ENCODE measurements around the gene PDHA1. TPM values are rescaled to one million over a fixed set of nuclear protein-coding genes. Genes with fewer than 3 reads are reported as not detected.
A peak's percentile ranks its signal among the peaks of the same experiment; 100 is the strongest.

The PDHA1 gene
- total and polyA plus RNA-seq, 4 donors, result 93.7 to 125 (median 108) TPM

- WGBS, 2 donors, result 90 to 97% methylated on average over 11 to 12 of the region's 12 CpGs
- no peak for TF ChIP-seq CTCF (IDR thresholded peaks at IDR 0.05; ENCODE audit: control extremely low read depth, extremely low read depth)
- Histone ChIP-seq H3K9me3 (ENCODE audit: control insufficient read depth in 4 of 4, insufficient read depth in 3 of 4, low read length in 3 of 4) (peaks cover 0 to 4% (median 0%) of the 10 kb centered on the region in 4 donors), H3K27ac (ENCODE audit: low read depth in 1 of 2, low read length in 1 of 2) (no peak overlapping the region), H3K9ac (ENCODE audit: insufficient read depth in 1 of 2, low read length in 2 of 2) (no peak overlapping the region), H3K27me3 (ENCODE audit: control insufficient read depth in 3 of 3, insufficient read depth in 3 of 3, low read length in 2 of 3) (no peaks in the 10 kb centered on the region), H3K36me3 (ENCODE audit: control insufficient read depth in 4 of 4, insufficient read depth in 4 of 4, low read length in 4 of 4) (no peaks in the 10 kb centered on the region), H3K4me3 (no peak overlapping the region), H3K4me1 (ENCODE audit: control insufficient read depth in 5 of 5, insufficient read depth in 5 of 5, low read length in 5 of 5) (no peaks in the 10 kb centered on the region)
- DNase-seq (no peak), ATAC-seq (ENCODE audit: insufficient read depth, low FRiP score) (no peak)
Measured at GRCh38 chrX:19377799-19378198, 34.1 kb downstream of the PDHA1 start.

GRCh38 chrX:19381326-19381725 lies 37.6 kb downstream of the PDHA1 start:
- no peak for TF ChIP-seq CTCF (IDR thresholded peaks at IDR 0.05; ENCODE audit: control extremely low read depth, extremely low read depth)
- H3K36me3 ChIP-seq (ENCODE audit: control insufficient read depth in 4 of 4, insufficient read depth in 4 of 4, low read length in 4 of 4), result no peaks in the 10 kb centered on the region
- H3K4me3 ChIP-seq, result no peak overlapping the region
- no peak overlapping the region for H3K9ac ChIP-seq (ENCODE audit: insufficient read depth in 1 of 2, low read length in 2 of 2)
- peaks cover 0 to 2% (median 0%) of the 10 kb centered on the region in 3 donors for H3K27me3 ChIP-seq (ENCODE audit: control insufficient read depth in 3 of 3, insufficient read depth in 3 of 3, low read length in 2 of 3)
- no peaks in the 10 kb centered on the region for H3K4me1 ChIP-seq (ENCODE audit: control insufficient read depth in 5 of 5, insufficient read depth in 5 of 5, low read length in 5 of 5)
- DNase-seq (no peak), ATAC-seq (ENCODE audit: insufficient read depth, low FRiP score) (no peak)
- WGBS, 2 donors, result 89 to 98% methylated on average over 8 to 9 of the region's 9 CpGs
- peaks cover 0 to 2% (median 0%) of the 10 kb centered on the region in 4 donors for H3K9me3 ChIP-seq (ENCODE audit: control insufficient read depth in 4 of 4, insufficient read depth in 3 of 4, low read length in 3 of 4)
- no peak overlapping the region for H3K27ac ChIP-seq (ENCODE audit: low read depth in 1 of 2, low read length in 1 of 2)

GRCh38 chrX:19382555-19383145 lies 38.9 kb downstream of the PDHA1 start:
- DNase-seq, result peak; percentile 35 to 58 (median 55)
- WGBS, 2 donors, result 12 to 32% methylated on average over 15 to 16 of the region's 16 CpGs
- peak; percentile 34 for ATAC-seq (ENCODE audit: insufficient read depth, low FRiP score)
- Histone ChIP-seq H3K4me3 (no peak overlapping the region), H3K36me3 (ENCODE audit: control insufficient read depth in 4 of 4, insufficient read depth in 4 of 4, low read length in 4 of 4) (no peaks in the 10 kb centered on the region), H3K27me3 (ENCODE audit: control insufficient read depth in 3 of 3, insufficient read depth in 3 of 3, low read length in 2 of 3) (peaks cover 0 to 2% (median 0%) of the 10 kb centered on the region in 3 donors), H3K4me1 (ENCODE audit: control insufficient read depth in 5 of 5, insufficient read depth in 5 of 5, low read length in 5 of 5) (no peaks in the 10 kb centered on the region), H3K9me3 (ENCODE audit: control insufficient read depth in 4 of 4, insufficient read depth in 3 of 4, low read length in 3 of 4) (peaks cover 0 to 2% (median 0%) of the 10 kb centered on the region in 4 donors), H3K9ac (ENCODE audit: insufficient read depth in 1 of 2, low read length in 2 of 2) (no peak overlapping the region), H3K27ac (ENCODE audit: low read depth in 1 of 2, low read length in 1 of 2) (no peak overlapping the region)
- TF ChIP-seq CTCF (IDR thresholded peaks at IDR 0.05; ENCODE audit: control extremely low read depth, extremely low read depth), result no peak

GRCh38 chrX:19386679-19387078 lies 43.0 kb downstream of the PDHA1 start:
- DNase-seq (no peak), ATAC-seq (ENCODE audit: insufficient read depth, low FRiP score) (no peak)
- peaks cover 0 to 2% (median 0%) of the 10 kb centered on the region in 3 donors for H3K27me3 ChIP-seq (ENCODE audit: control insufficient read depth in 3 of 3, insufficient read depth in 3 of 3, low read length in 2 of 3)
- H3K9ac ChIP-seq (ENCODE audit: insufficient read depth in 1 of 2, low read length in 2 of 2), result no peak overlapping the region
- H3K9me3 ChIP-seq (ENCODE audit: control insufficient read depth in 4 of 4, insufficient read depth in 3 of 4, low read length in 3 of 4), result no peaks in the 10 kb centered on the region
- no peaks in the 10 kb centered on the region for H3K4me1 ChIP-seq (ENCODE audit: control insufficient read depth in 5 of 5, insufficient read depth in 5 of 5, low read length in 5 of 5)
- H3K36me3 ChIP-seq (ENCODE audit: control insufficient read depth in 4 of 4, insufficient read depth in 4 of 4, low read length in 4 of 4), result no peaks in the 10 kb centered on the region
- H3K4me3 ChIP-seq, result no peak overlapping the region
- H3K27ac ChIP-seq (ENCODE audit: low read depth in 1 of 2, low read length in 1 of 2), result no peak overlapping the region
- no peak for TF ChIP-seq CTCF (IDR thresholded peaks at IDR 0.05; ENCODE audit: control extremely low read depth, extremely low read depth)
- 66 to 91% methylated on average over 4 of the region's 4 CpGs for WGBS, 2 donors
